ENCODE data around the gene KCNJ10.

- no peak for TF ChIP-seq POLR2A (IDR thresholded peaks at IDR 0.05)
- TF ChIP-seq, protein P1, sequence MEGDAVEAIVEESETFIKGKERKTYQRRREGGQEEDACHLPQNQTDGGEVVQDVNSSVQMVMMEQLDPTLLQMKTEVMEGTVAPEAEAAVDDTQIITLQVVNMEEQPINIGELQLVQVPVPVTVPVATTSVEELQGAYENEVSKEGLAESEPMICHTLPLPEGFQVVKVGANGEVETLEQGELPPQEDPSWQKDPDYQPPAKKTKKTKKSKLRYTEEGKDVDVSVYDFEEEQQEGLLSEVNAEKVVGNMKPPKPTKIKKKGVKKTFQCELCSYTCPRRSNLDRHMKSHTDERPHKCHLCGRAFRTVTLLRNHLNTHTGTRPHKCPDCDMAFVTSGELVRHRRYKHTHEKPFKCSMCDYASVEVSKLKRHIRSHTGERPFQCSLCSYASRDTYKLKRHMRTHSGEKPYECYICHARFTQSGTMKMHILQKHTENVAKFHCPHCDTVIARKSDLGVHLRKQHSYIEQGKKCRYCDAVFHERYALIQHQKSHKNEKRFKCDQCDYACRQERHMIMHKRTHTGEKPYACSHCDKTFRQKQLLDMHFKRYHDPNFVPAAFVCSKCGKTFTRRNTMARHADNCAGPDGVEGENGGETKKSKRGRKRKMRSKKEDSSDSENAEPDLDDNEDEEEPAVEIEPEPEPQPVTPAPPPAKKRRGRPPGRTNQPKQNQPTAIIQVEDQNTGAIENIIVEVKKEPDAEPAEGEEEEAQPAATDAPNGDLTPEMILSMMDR (IDR thresholded peaks at IDR 0.05): peak in 5 of 7 experiments; percentile 51 to 70 (median 70)
- TF ChIP-seq POLR2AphosphoS5 (IDR thresholded peaks at IDR 0.05): peak in 1 of 3 donors; percentile 42
These were observed 14.2 kb upstream of the KCNJ10 start for GRCh38 chr1:160083968-160084770.
